Measurements from ENCODE around the gene CHST5. TPM values are rescaled to one million over a fixed set of nuclear protein-coding genes. Genes with fewer than 3 reads are reported as not detected.

Gene CHST5
- total RNA-seq = 0.56 and 0.99 TPM in 2 replicates
- not detected for total RNA-seq (2013)
- not detected in 2 replicates for polyA plus RNA-seq
- not detected in 2 replicates for polyA minus RNA-seq

DNA sequence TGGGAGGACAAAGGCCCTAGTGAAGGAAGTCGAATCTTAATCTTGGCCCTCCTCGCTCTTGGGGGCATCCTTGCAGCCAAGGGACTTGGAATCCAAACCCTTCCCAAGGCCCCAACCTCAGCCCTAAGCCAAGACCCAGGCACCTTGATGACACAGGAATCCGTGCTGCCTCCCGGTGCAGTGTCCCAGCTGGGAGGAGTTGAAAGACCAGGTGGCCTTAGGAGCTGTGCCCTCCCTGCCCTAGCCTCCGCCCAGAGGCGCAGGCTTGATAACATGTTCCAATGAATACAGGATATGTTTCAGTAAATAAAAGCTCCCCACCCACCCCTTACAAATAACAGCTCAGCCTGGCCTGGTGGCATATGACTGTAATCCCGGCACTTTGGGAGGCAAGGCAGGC lies at the start of gene CHST5:
CHST5 (minus strand) TSS at position 208 of the 400 bp plus-strand sequence. CDS start 5,724 bp downstream, outside the sequence.
- Histone ChIP-seq H3K4me3 (ENCODE audit: control extremely low read depth in 1 of 5, extremely low read depth in 1 of 5, insufficient read depth in 1 of 5, low read depth in 2 of 5, low read length in 4 of 5) (no peak within 1 kb of the TSS), H2AFZ (ENCODE audit: insufficient read depth, low read depth, low read length, poor library complexity, severe bottlenecking) (no peak within 1 kb of the TSS), H3K4me2 (replicated peaks; ENCODE audit: low read depth, low read length, poor library complexity, severe bottlenecking) (no peak within 1 kb of the TSS), H3K4me1 (ENCODE audit: control insufficient read depth in 2 of 2, insufficient read depth in 2 of 2, low read length in 2 of 2) (no peaks in the 10 kb centered on the region), H4K20me1 (ENCODE audit: control insufficient read depth, insufficient read depth, low read length, poor library complexity, severe bottlenecking) (no peaks in the 10 kb centered on the region), H3K9ac (ENCODE audit: low read length) (no peak within 1 kb of the TSS), H3K27me3 (replicated peaks in 1 of 4; ENCODE audit: control extremely low read depth in 1 of 4, control insufficient read depth in 3 of 4, insufficient read depth in 4 of 4, low read length in 3 of 4) (no peaks in the 10 kb centered on the region), H3K27ac (ENCODE audit: low read length in 2 of 2) (no peak within 1 kb of the TSS), H3K79me2 (ENCODE audit: control insufficient read depth, insufficient read depth, low read length) (no peaks in the 10 kb centered on the region), H3K36me3 (replicated peaks in 1 of 2; ENCODE audit: control extremely low read depth in 1 of 2, control insufficient read depth in 1 of 2, extremely low read depth in 1 of 2, insufficient read depth in 2 of 2, low read length in 1 of 2) (no peaks in the 10 kb centered on the region), H3K9me3 (ENCODE audit: control extremely low read depth in 1 of 3, control insufficient read depth in 2 of 3, insufficient read depth in 1 of 3, low read length in 2 of 3) (no peaks in the 10 kb centered on the region)
- H3K27ac Mint-ChIP-seq = no peak within 1 kb of the TSS
- H3K27me3 Mint-ChIP-seq = peaks cover 6% of the 10 kb centered on the region
- ChIA-PET CTCF (no interaction called here), POLR2A (no interaction called here)
- WGBS (ENCODE audit: insufficient coverage) = 100% methylated on average over 5 of the region's 7 CpGs
- ATAC-seq (ENCODE audit: low read depth) (no peak), DNase-seq (no peak)
- no peaks in the 10 kb centered on the region for H3K4me1 Mint-ChIP-seq
- intact Hi-C loops (cut with micrococcal nuclease) = no loop called here
- no peak for TF ChIP-seq EZH2 (IDR thresholded peaks at IDR 0.05; ENCODE audit: borderline replicate concordance, insufficient read depth, low read depth, low read length, poor library complexity, severe bottlenecking)
- TF ChIP-seq, protein P1, sequence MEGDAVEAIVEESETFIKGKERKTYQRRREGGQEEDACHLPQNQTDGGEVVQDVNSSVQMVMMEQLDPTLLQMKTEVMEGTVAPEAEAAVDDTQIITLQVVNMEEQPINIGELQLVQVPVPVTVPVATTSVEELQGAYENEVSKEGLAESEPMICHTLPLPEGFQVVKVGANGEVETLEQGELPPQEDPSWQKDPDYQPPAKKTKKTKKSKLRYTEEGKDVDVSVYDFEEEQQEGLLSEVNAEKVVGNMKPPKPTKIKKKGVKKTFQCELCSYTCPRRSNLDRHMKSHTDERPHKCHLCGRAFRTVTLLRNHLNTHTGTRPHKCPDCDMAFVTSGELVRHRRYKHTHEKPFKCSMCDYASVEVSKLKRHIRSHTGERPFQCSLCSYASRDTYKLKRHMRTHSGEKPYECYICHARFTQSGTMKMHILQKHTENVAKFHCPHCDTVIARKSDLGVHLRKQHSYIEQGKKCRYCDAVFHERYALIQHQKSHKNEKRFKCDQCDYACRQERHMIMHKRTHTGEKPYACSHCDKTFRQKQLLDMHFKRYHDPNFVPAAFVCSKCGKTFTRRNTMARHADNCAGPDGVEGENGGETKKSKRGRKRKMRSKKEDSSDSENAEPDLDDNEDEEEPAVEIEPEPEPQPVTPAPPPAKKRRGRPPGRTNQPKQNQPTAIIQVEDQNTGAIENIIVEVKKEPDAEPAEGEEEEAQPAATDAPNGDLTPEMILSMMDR (IDR thresholded peaks at IDR 0.05) = no peak
- no peak within 1 kb of the TSS for H3K4me3 Mint-ChIP-seq
- no peaks in the 10 kb centered on the region for H3K9me3 Mint-ChIP-seq (ENCODE audit: insufficient read depth)

DNA sequence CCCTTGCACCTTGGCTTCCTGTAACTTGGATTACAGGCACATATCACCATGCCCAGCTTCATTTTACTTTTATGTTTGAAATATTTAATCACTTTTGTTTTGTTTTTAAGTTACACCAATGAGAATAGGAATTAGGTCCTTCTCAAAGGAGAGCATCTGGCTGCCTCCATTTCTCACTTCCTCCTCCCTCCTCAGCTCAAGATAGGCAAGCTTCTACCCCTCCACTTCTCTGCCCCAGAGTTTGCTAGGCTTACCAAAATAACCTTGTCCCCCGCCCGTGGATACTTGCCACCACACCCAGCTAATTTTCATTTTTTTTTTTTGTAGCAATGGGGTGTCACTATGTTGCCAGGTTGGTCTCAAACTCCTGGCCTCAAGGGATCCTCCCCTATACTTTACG lies 48.2 kb upstream of the CHST5 start:
- peak overlapping the region; percentile 39 for H3K9ac ChIP-seq (ENCODE audit: low read length)
- ATAC-seq (ENCODE audit: low read depth) (peak; percentile 87), DNase-seq (peak; percentile 60)
- no peaks in the 10 kb centered on the region for H3K9me3 ChIP-seq (ENCODE audit: control extremely low read depth in 1 of 3, control insufficient read depth in 2 of 3, insufficient read depth in 1 of 3, low read length in 2 of 3)
- H3K27ac ChIP-seq (ENCODE audit: low read length in 2 of 2) = peak overlapping the region; percentile 34 to 70
- H3K9me3 Mint-ChIP-seq (ENCODE audit: insufficient read depth) = no peaks in the 10 kb centered on the region
- no peaks in the 10 kb centered on the region for H3K27me3 ChIP-seq (replicated peaks in 1 of 4; ENCODE audit: control extremely low read depth in 1 of 4, control insufficient read depth in 3 of 4, insufficient read depth in 4 of 4, low read length in 3 of 4)
- H3K4me3 ChIP-seq (ENCODE audit: control extremely low read depth in 1 of 5, extremely low read depth in 1 of 5, insufficient read depth in 1 of 5, low read depth in 2 of 5, low read length in 4 of 5) = peak overlapping the region in 1 of 5 experiments; percentile 29
- H4K20me1 ChIP-seq (ENCODE audit: control insufficient read depth, insufficient read depth, low read length, poor library complexity, severe bottlenecking) = no peaks in the 10 kb centered on the region
- no peaks in the 10 kb centered on the region for H3K27me3 Mint-ChIP-seq
- no peaks in the 10 kb centered on the region for H3K36me3 ChIP-seq (replicated peaks in 1 of 2; ENCODE audit: control extremely low read depth in 1 of 2, control insufficient read depth in 1 of 2, extremely low read depth in 1 of 2, insufficient read depth in 2 of 2, low read length in 1 of 2)
- peaks cover 48% of the 10 kb centered on the region for H3K4me1 Mint-ChIP-seq
- H3K79me2 ChIP-seq (ENCODE audit: control insufficient read depth, insufficient read depth, low read length) = no peaks in the 10 kb centered on the region
- peak overlapping the region; percentile 33 for H3K4me3 Mint-ChIP-seq
- peak overlapping the region; percentile 65 for H3K27ac Mint-ChIP-seq
- peaks cover 30 to 54% of the 10 kb centered on the region in 2 donors for H3K4me1 ChIP-seq (ENCODE audit: control insufficient read depth in 2 of 2, insufficient read depth in 2 of 2, low read length in 2 of 2)
- 14% methylated on average over 1 of the region's 3 CpGs for WGBS (ENCODE audit: insufficient coverage)
- CTCF ChIA-PET = interaction anchor here (0.9 to 1.2 kb wide), 2 partner anchors 10 to 32 kb away, joined by 3 read pairs; no protein-coding TSS in a partner anchor
- TF ChIP-seq, protein P1 (IDR thresholded peaks at IDR 0.05) = no peak
- TF ChIP-seq EZH2 (IDR thresholded peaks at IDR 0.05; ENCODE audit: borderline replicate concordance, insufficient read depth, low read depth, low read length, poor library complexity, severe bottlenecking) = no peak
- POLR2A ChIA-PET = interaction anchor here (0.5 kb wide), 1 partner anchor 30 kb away, joined by 6 read pairs; no protein-coding TSS in a partner anchor
- intact Hi-C loops (cut with micrococcal nuclease) = loop anchor here (2.0 kb wide), 1 partner anchor 13 kb away; no protein-coding TSS in a partner anchor
- H3K4me2 ChIP-seq (replicated peaks; ENCODE audit: low read depth, low read length, poor library complexity, severe bottlenecking) = peak overlapping the region; percentile 42
- H2AFZ ChIP-seq (ENCODE audit: insufficient read depth, low read depth, low read length, poor library complexity, severe bottlenecking) = peak overlapping the region; percentile 54

Data from B cell (primary cell).